Type B pancreatic cell (in vitro differentiated cells): ENCODE results near the gene RASGEF1C. TPM values are rescaled to one million over a fixed set of nuclear protein-coding genes. Genes with fewer than 3 reads are reported as not detected.

Experiments used
- DNase-seq: peaks from one replicate; pipeline ENCODE4 v3.0.0; 2021; ENCODE audit warnings: mixed read lengths; ENCODE audit not compliant: unreplicated experiment; ENCODE audit errors: extremely low spot score
- H3K27ac Mint-ChIP-seq: 2 replicates; pipeline ENCODE4 v1.8.0; 2021; ENCODE audit warnings: mild to moderate bottlenecking, mixed read lengths
- H3K27me3 Mint-ChIP-seq: 2 replicates; pipeline ENCODE4 v1.8.0; 2021; ENCODE audit warnings: mixed read lengths
- H3K36me3 Mint-ChIP-seq: 2 replicates; pipeline ENCODE4 v1.8.0; 2021; ENCODE audit warnings: mixed read lengths
- H3K4me1 Mint-ChIP-seq: one replicate; pipeline ENCODE4 v1.8.0; 2021; ENCODE audit warnings: mixed read lengths; ENCODE audit not compliant: unreplicated experiment
- H3K4me3 Mint-ChIP-seq: 2 replicates; pipeline ENCODE4 v1.8.0; 2021; ENCODE audit warnings: mild to moderate bottlenecking, mixed read lengths
- H3K9me3 Mint-ChIP-seq: 2 replicates; pipeline ENCODE4 v1.8.0; 2021; ENCODE audit warnings: mixed read lengths
- CTCF ChIP-seq: fragments of 200-600 bp; sonication (generic); conservative IDR thresholded peaks from 2 replicates; pipeline ENCODE4 v1.5.0; 2021; ENCODE audit warnings: antibody characterized with exemption, mild to moderate bottlenecking
- total RNA-seq: library from RNA; stranded (reverse); gene quantifications from 2 replicates; pipeline ENCODE4 v1.2.1, GENCODE V29; 2021; ENCODE audit warnings: low replicate concordance

Gene RASGEF1C
- total RNA-seq, 1 donor from 2014 or later, result 0.77 TPM

DNA sequence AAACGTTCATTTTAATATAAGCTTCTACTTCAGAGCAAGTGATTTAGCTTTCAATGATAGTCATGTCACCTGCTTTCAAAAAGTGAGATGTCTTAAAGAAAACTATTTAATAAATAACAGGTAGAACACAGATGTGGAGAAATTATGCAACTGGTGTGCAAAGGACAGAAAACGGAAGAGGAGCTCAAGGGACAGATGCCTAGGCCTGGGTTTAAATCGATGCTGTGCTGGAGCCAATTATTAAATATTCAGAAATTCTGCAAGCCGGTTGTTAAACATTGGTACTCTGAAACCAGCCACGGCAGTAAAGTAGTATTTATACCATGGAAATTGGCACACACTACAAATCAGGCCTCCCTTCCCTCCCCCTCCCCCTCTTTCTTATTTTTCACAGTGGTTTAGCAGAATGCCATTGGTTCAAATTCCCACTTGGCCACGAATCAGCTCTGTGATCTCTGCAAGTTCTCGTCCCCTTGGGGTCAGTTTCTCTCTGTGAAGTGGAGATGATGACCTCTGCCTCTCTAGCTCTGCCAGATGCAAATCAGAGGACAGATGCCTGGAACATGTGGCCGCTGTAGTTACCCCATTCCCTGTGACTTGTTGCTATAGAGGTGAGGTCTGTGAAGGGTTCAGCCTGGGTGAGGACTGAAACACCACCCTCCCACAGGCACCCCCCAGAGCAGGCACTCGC is 131.3 kb downstream of the RASGEF1C start:
- DNase-seq, result no peak
- no peaks in the 10 kb centered on the region for H3K4me1 Mint-ChIP-seq
- no peak overlapping the region for H3K27ac Mint-ChIP-seq
- no peak overlapping the region for H3K4me3 Mint-ChIP-seq
- H3K36me3 Mint-ChIP-seq, result peaks cover 6% of the 10 kb centered on the region
- no peak for TF ChIP-seq CTCF
- no peaks in the 10 kb centered on the region for H3K9me3 Mint-ChIP-seq
- H3K27me3 Mint-ChIP-seq, result peaks cover 8% of the 10 kb centered on the region

GRCh38 chr5:180075703-180076102 is 133.3 kb downstream of the RASGEF1C start:
- H3K4me1 Mint-ChIP-seq, result no peaks in the 10 kb centered on the region
- no peaks in the 10 kb centered on the region for H3K9me3 Mint-ChIP-seq
- H3K27ac Mint-ChIP-seq, result no peak overlapping the region
- H3K36me3 Mint-ChIP-seq, result peaks cover 6% of the 10 kb centered on the region
- no peak for DNase-seq
- peaks cover 8% of the 10 kb centered on the region for H3K27me3 Mint-ChIP-seq
- no peak overlapping the region for H3K4me3 Mint-ChIP-seq
- no peak for TF ChIP-seq CTCF

DNA sequence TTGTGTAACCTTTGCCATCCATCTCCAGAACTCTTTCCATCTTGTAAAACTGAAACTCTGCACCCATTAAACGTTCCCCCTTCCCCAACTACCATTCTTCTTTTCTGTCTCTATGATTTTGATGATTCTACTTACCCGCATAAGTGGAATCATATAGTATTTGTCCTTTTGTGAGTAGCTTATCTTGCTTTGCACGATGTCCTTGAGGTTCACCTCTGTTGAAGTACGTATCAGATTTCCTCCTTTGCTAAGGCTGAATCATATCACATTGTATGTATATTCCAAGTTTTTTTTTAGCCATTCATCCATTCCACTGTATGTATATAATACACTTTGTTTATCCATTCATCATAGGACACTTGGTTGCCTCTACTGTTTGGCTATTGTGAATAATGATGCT is 134.5 kb downstream of the RASGEF1C start:
- Mint-ChIP-seq H3K4me3 (peak overlapping the region; percentile 55), H3K27ac (no peak overlapping the region), H3K4me1 (peaks cover 8% of the 10 kb centered on the region), H3K27me3 (peaks cover 8% of the 10 kb centered on the region), H3K9me3 (no peaks in the 10 kb centered on the region), H3K36me3 (peaks cover 6% of the 10 kb centered on the region)
- TF ChIP-seq CTCF, result no peak
- no peak for DNase-seq

- no peak for DNase-seq
- Mint-ChIP-seq H3K27me3 (peaks cover 8% of the 10 kb centered on the region), H3K9me3 (no peaks in the 10 kb centered on the region), H3K36me3 (peaks cover 6% of the 10 kb centered on the region), H3K27ac (peak overlapping the region; percentile 52), H3K4me3 (peak overlapping the region; percentile 71), H3K4me1 (peaks cover 21% of the 10 kb centered on the region)
- no peak for TF ChIP-seq CTCF
Measured at GRCh38 chr5:180072556-180072955, 136.5 kb downstream of the RASGEF1C start.

GRCh38 chr5:180072256-180072548 is 136.8 kb downstream of the RASGEF1C start:
- H3K27ac Mint-ChIP-seq, result peak overlapping the region; percentile 52
- DNase-seq, result no peak
- peaks cover 6% of the 10 kb centered on the region for H3K36me3 Mint-ChIP-seq
- no peaks in the 10 kb centered on the region for H3K9me3 Mint-ChIP-seq
- H3K27me3 Mint-ChIP-seq, result peaks cover 8% of the 10 kb centered on the region
- H3K4me1 Mint-ChIP-seq, result peaks cover 25% of the 10 kb centered on the region
- peak overlapping the region; percentile 71 for H3K4me3 Mint-ChIP-seq
- TF ChIP-seq CTCF, result no peak
